HEK293T (cell line): ENCODE measurements around the gene PPP3R1.

ENCODE experiments used
- CTCF ChIA-PET: fragments of 350-600 bp; formaldehyde crosslinking; extraction: SDS; loops from one replicate; lab custom pipeline; 2021; ENCODE audit warnings: antibody characterized with exemption, inconsistent platforms; lab: Yijun Ruan, JAX
- POLR2A ChIA-PET: fragments of 350-600 bp; formaldehyde crosslinking; extraction: SDS; loops from one replicate; lab custom pipeline; 2020; ENCODE audit warnings: antibody characterized with exemption, inconsistent platforms; lab: Yijun Ruan, JAX
- DNase-seq: peaks from one replicate; pipeline ENCODE4 v3.0.0; 2012; ENCODE audit warnings: mixed read lengths; ENCODE audit errors: extremely low spot score
- ARNT ChIP-seq: fragments of 450-650 bp; IDR thresholded peaks from 2 replicates; pipeline ENCODE4 v1.6.1; 2017; ENCODE audit warnings: mild to moderate bottlenecking
- BHLHE40 ChIP-seq: fragments of 450-650 bp; IDR thresholded peaks from 2 replicates; pipeline ENCODE4 v1.6.1; 2016; ENCODE audit warnings: mild to moderate bottlenecking, moderate library complexity, borderline replicate concordance
- CTBP1 ChIP-seq: fragments of 450-650 bp; IDR thresholded peaks from 2 replicates; pipeline ENCODE4 v1.6.1; 2016; ENCODE audit warnings: borderline replicate concordance
- ELF4 ChIP-seq: fragments of 450-650 bp; IDR thresholded peaks from 2 replicates; pipeline ENCODE4 v1.6.1; 2017; ENCODE audit warnings: antibody characterized with exemption
- FOXA1 ChIP-seq: fragments of 450-650 bp; IDR thresholded peaks from 2 replicates; pipeline ENCODE4 v1.6.1; 2016; ENCODE audit warnings: mild to moderate bottlenecking
- FOXK2 ChIP-seq: fragments of 450-650 bp; IDR thresholded peaks from 2 replicates; pipeline ENCODE4 v1.6.1; 2016; ENCODE audit warnings: mild to moderate bottlenecking
- FOXM1 ChIP-seq: fragments of 450-650 bp; IDR thresholded peaks from 2 replicates; pipeline ENCODE4 v1.6.1; 2017; ENCODE audit warnings: mild to moderate bottlenecking, borderline replicate concordance
- HDGF ChIP-seq: fragments of 450-650 bp; IDR thresholded peaks from 2 replicates; pipeline ENCODE4 v1.6.1; 2017; ENCODE audit warnings: antibody characterized with exemption, borderline replicate concordance
- L3MBTL2 ChIP-seq: fragments of 450-650 bp; conservative IDR thresholded peaks from 2 replicates; pipeline ENCODE4 v1.6.1; 2016; ENCODE audit warnings: mild to moderate bottlenecking
- LEF1 ChIP-seq: fragments of 450-650 bp; IDR thresholded peaks from 2 replicates; pipeline ENCODE4 v1.6.1; 2017; ENCODE audit warnings: mild to moderate bottlenecking, borderline replicate concordance
- NFRKB ChIP-seq: fragments of 450-650 bp; IDR thresholded peaks from 2 replicates; pipeline ENCODE4 v1.6.1; 2016; ENCODE audit warnings: mild to moderate bottlenecking, moderate library complexity
- SP1 ChIP-seq: fragments of 450-650 bp; IDR thresholded peaks from 2 replicates; pipeline ENCODE4 v1.6.1; 2017
- TARDBP ChIP-seq: fragments of 450-650 bp; IDR thresholded peaks from 2 replicates; pipeline ENCODE4 v1.6.1; 2016
- ZNF384 ChIP-seq: fragments of 450-650 bp; IDR thresholded peaks from 2 replicates; pipeline ENCODE4 v1.6.1; 2016
- TF ChIP-seq, protein P1 (sequence below): fragments of 450-650 bp; IDR thresholded peaks from 2 replicates; pipeline ENCODE4 v1.6.1; 2016

Gene PPP3R1

DNA sequence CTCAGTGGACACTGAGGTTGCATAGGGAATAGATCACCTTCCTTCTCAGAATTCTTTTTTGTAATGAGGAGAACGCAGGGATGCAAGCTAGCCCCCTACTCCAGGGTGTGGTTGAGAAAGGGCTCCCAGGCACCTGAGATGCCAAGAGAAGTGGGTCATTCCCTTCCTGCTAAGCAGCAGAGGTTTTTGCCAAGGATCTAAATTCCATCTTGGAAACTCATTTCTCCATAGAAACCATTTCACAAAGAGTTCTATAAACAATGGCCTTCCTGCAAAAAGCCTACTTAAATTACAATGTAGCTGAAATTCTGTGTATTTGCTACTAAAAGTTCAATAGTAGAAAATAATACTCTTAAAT lies 3.7 kb upstream of the PPP3R1 start:
- POLR2A ChIA-PET: no interaction called here
- CTCF ChIA-PET: no interaction called here
- DNase-seq: no peak
- no peak for TF ChIP-seq FOXK2
- TF ChIP-seq BHLHE40: no peak
- TF ChIP-seq SP1: no peak
- no peak for TF ChIP-seq ARNT
- no peak for TF ChIP-seq L3MBTL2
- TF ChIP-seq CTBP1: no peak
- TF ChIP-seq ZNF384: no peak

DNA sequence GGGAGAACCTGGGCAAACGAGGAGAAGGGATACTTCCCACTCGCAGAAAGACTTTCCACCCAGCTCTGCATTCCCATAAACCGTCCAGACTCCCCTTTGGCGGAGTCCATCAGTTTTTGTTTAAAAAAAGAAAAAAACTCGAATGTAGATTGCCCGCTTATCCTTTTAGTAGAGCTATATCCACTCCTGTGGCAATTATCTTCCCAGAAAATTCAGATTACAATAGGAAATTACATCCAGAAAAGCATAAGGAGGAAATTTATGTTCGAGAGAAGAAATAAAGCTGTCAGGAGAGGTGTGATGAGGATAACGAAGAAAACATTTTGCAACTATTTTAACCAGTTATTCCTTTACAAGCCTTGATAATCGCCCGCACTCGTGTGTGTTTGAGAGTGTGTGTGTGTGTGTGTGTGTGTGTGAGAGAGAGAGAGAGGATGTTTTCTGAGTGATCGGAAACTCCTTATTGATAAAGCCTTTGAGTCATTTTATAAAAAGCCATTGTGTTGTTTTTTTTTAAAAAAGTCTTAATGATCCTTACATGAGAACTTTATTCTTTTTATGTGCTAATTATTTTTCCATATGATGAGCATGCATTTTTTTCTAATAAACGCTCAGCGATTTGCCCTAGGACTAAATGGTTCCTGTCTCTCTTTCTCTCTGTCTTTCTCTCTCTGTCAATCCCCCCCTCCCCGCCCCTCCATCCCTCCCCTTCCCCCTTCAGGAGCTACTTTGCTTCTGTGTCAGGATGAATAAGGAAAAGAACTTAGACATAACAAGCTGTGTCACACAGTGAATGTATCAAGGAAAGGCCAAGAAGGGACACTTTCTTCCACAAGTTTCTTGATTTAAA lies 1.1 kb upstream of the PPP3R1 start:
- ChIA-PET POLR2A (interaction anchor here (0.7 to 1.9 kb wide), 6 partner anchors 21 to 190 kb away, joined by 3 to 8 read pairs (median 4); partner anchors contain the start of genes C1D and CNRIP1), CTCF (interaction anchor here (1.2 to 1.6 kb wide), 2 partner anchors 30 to 39 kb away, joined by 3 to 6 read pairs; no protein-coding TSS in a partner anchor)
- TF ChIP-seq, protein P1, sequence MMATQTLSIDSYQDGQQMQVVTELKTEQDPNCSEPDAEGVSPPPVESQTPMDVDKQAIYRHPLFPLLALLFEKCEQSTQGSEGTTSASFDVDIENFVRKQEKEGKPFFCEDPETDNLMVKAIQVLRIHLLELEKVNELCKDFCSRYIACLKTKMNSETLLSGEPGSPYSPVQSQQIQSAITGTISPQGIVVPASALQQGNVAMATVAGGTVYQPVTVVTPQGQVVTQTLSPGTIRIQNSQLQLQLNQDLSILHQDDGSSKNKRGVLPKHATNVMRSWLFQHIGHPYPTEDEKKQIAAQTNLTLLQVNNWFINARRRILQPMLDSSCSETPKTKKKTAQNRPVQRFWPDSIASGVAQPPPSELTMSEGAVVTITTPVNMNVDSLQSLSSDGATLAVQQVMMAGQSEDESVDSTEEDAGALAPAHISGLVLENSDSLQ: no peak
- TF ChIP-seq ELF4 (no peak), HDGF (no peak), FOXM1 (no peak), ARNT (no peak), TARDBP (no peak), ZNF384 (no peak), FOXK2 (no peak), BHLHE40 (no peak)
- DNase-seq: no peak

DNA sequence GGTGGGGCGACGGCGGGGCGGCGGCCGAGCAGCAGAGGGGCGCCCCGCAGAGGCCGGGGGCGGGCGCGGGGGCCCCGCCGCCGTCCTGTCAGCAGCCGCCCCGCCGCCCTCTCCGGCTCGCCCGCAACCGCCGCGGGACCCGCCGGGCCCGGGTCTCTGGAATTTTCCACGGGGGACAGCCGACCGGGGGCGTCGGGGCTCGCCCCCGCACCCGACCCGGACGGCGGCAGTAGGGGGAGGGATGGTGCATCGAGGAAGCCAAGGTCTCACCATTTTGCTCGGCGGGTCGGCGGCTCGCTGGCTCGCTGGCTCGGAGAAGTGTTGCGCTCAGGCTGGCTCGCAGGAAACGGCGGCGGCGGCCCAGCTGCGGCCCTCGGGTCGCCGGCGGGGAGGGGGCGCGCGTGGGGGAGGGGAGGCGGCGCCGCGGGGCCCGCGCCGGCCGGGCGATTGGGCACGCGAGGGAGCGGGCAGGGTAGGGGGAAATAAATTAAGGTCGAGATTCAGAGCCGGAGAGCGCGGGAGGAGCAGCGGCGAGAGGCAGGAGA lies 405 bp downstream of the PPP3R1 start:
- DNase-seq: peak; percentile 21
- POLR2A ChIA-PET: interaction anchor here (0.7 to 1.9 kb wide), 5 partner anchors 16 to 68 kb away, joined by 3 to 8 read pairs (median 5); partner anchors contain the start of gene CNRIP1
- CTCF ChIA-PET: interaction anchor here (0.5 kb wide), 1 partner anchor 45 kb away, joined by 7 read pairs; no protein-coding TSS in a partner anchor
- TF ChIP-seq FOXA1 (no peak), FOXM1 (peak; percentile 48; the same call in 1 of the 2 replicates)

DNA sequence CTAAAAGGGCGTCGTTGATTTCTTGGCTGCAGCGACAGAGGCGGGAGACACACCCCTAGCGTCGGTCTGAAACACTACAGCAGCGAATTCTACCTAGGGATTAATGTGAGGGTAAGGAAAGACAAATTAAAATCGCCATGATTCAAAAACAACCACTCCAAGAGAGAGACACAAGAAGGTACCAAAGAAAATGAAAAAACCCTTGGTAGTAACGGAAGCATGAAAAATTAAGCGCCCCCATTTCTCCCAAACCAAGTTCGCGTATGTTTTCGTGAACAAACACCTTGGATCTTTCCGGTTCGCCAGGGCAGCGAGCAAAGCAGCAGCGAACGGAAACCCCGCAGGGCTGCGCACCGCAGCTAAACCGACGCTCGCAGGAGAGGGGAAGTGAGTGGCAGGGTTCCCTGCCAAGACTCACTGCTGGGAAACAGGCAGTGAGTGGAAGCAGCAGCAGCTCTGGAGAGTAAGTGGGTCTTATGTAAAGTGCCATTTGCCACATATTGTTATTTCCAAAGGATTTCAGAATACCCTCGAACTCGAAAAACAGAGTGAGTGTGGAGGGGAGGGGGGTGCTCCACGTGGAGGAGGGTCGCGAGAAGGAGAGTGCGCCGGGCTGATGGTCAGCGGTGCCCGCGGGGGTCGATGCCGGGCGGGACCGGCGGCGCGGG lies 1.0 kb downstream of the PPP3R1 start:
- POLR2A ChIA-PET: interaction anchor here (0.6 to 1.6 kb wide), 2 partner anchors 15 to 467 kb away, joined by 3 to 5 read pairs; no protein-coding TSS in a partner anchor
- DNase-seq: peak; percentile 68
- CTCF ChIA-PET: no interaction called here

DNA sequence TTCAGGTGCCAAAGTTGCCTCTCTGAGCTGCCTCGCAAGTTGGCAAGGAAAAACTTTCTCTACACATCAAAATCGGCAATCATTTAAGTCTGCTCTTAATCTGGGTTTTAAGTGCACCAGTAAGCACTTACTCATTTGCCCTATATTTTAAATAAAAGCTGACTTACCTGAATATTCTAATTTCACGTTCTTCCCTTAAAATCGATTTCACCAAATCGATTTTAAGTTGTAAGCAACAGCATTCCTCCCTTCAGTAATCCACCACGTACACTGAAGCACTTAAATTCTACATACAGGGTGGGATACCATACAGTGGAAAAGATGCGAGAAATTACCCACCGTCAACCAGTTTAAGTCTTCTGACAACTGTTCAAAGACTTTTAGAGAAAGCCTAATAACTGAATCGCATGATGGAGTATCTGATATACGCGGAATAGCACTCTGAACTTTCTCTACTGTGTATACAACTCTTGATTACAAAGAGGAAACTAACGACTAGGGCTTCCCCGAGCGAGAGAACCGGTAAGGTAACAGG lies 1.6 kb downstream of the PPP3R1 start:
- TF ChIP-seq CTBP1 (no peak), FOXK2 (no peak), HDGF (0 out of 2 replicates have a peak, but pooled peaks have one; percentile 44), ARNT (no peak)
- ChIA-PET CTCF (interaction anchor here (0.7 to 1.0 kb wide), 2 partner anchors 41 to 93 kb away, joined by 3 to 4 read pairs; partner anchors contain the start of gene PNO1), POLR2A (interaction anchor here (0.6 to 1.6 kb wide), 2 partner anchors 14 to 466 kb away, joined by 3 to 5 read pairs; no protein-coding TSS in a partner anchor)
- DNase-seq: no peak

More for the DNA sequence above, 1.0 kb downstream of the PPP3R1 start:
- no peak for TF ChIP-seq FOXM1
- TF ChIP-seq, protein P1: peak; percentile 80
- TF ChIP-seq HDGF: 0 out of 2 replicates have a peak, but pooled peaks have one; percentile 8
- peak; percentile 21; the same call in 1 of the 2 replicates for TF ChIP-seq L3MBTL2

DNA sequence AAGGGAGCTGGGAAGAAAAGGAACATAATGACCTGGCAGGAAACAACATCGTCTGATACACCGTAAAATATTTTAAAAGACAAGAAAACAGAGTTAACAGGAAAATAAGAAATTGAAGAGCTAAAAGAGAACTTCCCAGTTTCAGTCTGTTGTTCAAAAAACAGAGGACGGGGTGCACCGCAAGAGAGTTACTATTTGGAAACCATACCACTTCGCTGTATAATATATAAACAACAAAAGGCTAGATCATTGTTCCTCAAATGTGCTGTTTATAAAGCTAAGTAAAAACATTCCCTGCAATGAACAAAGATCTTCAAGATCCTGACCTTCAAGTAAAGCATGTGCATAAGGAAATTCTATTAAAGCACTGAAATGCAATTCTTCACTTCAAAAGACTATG lies 2.1 kb downstream of the PPP3R1 start:
- POLR2A ChIA-PET: no interaction called here
- no peak for DNase-seq
- no peak for TF ChIP-seq L3MBTL2
- TF ChIP-seq SP1: no peak
- CTCF ChIA-PET: interaction anchor here (0.7 to 1.0 kb wide), 2 partner anchors 42 to 92 kb away, joined by 3 to 4 read pairs; partner anchors contain the start of gene PNO1

DNA sequence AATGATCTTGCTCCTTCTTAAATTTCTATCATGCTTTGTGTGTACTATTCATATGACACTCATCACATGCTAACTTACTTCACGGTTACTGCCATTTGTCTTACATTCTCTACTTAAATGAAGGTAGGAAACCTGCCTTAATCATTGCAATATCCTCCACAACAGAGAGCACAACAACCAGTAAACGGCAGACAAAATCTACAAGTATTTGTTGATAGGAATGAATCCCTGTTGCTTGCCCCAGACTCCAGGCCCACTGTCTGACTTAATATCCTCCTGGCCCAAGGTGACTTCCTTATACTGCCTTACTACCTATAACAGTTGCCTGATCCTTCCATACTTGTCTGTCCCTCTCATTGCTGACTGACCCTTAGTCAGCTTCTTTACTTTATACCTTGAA lies 3.5 kb downstream of the PPP3R1 start:
- DNase-seq: no peak
- TF ChIP-seq L3MBTL2 (no peak), ARNT (no peak), FOXA1 (no peak), ZNF384 (no peak), TARDBP (no peak), NFRKB (no peak), LEF1 (no peak)
- ChIA-PET POLR2A (no interaction called here), CTCF (interaction anchor here (0.5 to 0.6 kb wide), 2 partner anchors 61 to 641 kb away, joined by 3 to 4 read pairs; no protein-coding TSS in a partner anchor)
